ENCODE measurements around the gene TEAD2. TPM values are rescaled to one million over a fixed set of nuclear protein-coding genes. Genes with fewer than 3 reads are reported as not detected.

The TEAD2 gene
- total RNA-seq, 1 experiment from 2014 or later, result 121 TPM

DNA sequence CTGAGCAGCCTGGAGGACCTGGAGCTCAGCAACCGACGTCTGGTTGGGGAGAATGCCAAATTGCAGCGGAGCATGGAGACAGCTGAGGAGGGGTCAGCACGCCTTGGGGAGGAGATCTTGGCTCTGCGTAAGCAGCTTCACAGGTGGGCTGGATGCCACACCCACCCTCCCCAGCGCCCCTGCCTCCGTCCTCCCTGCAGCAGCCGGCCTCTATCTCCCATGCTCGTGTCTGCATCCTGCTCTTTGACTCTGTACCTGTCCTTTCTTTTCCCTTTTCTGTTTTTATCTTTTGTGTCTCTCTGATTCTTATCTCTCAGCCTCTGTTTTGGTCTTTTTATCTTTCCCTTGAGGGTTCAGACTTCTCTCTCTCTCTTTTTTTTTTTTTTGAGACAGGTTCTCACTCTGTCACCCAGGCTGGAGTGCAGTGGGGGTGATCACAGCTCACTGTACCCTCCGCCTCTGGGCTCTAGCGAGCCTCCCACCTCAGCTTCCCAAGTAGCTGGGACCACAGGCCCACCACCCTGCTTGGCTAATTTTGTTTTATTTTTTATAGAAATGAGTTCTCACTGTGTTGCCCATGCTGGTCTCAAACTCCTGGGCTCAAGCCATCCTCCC lies 35.9 kb upstream of the TEAD2 start:
- Histone ChIP-seq H3K9me3 (ENCODE audit: low read depth, low read length, poor library complexity, severe bottlenecking) (no peaks in the 10 kb centered on the region), H3K4me3 (ENCODE audit: low read depth, low read length, poor library complexity, severe bottlenecking) (no peak overlapping the region), H3K27me3 (replicated peaks; ENCODE audit: insufficient read depth, low read depth, low read length, poor library complexity) (no peaks in the 10 kb centered on the region), H3K4me1 (ENCODE audit: insufficient read depth, low read length, poor library complexity, severe bottlenecking) (peaks cover under 1% of the 10 kb centered on the region), H3K27ac (ENCODE audit: low read depth, low read length, poor library complexity, severe bottlenecking) (no peak overlapping the region), H3K36me3 (ENCODE audit: insufficient read depth, low read length, poor library complexity, severe bottlenecking) (no peaks in the 10 kb centered on the region)
- no TSS peak for BruUV-seq (replicated peaks)
- no peak for TF ChIP-seq EZH2 (IDR thresholded peaks at IDR 0.05; ENCODE audit: borderline replicate concordance, low read depth, low read length, poor library complexity, severe bottlenecking)
- TF ChIP-seq, protein P1, sequence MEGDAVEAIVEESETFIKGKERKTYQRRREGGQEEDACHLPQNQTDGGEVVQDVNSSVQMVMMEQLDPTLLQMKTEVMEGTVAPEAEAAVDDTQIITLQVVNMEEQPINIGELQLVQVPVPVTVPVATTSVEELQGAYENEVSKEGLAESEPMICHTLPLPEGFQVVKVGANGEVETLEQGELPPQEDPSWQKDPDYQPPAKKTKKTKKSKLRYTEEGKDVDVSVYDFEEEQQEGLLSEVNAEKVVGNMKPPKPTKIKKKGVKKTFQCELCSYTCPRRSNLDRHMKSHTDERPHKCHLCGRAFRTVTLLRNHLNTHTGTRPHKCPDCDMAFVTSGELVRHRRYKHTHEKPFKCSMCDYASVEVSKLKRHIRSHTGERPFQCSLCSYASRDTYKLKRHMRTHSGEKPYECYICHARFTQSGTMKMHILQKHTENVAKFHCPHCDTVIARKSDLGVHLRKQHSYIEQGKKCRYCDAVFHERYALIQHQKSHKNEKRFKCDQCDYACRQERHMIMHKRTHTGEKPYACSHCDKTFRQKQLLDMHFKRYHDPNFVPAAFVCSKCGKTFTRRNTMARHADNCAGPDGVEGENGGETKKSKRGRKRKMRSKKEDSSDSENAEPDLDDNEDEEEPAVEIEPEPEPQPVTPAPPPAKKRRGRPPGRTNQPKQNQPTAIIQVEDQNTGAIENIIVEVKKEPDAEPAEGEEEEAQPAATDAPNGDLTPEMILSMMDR (conservative IDR thresholded peaks at IDR 0.05; ENCODE audit: low read depth, low read length), result no peak
- DNase-seq (ENCODE audit: low spot score), result no peak
- CTCF ChIA-PET, result no interaction called here
- POLR2A ChIA-PET (ENCODE audit: low non-redundant PET), result no interaction called here
- intact Hi-C loops (cut with micrococcal nuclease; ENCODE audit: unreplicated experiment), result no loop called here

GRCh38 chr19:49396738-49397505 lies 34.7 kb upstream of the TEAD2 start:
- ChIA-PET POLR2A (ENCODE audit: low non-redundant PET) (no interaction called here), CTCF (no interaction called here)
- Histone ChIP-seq H3K4me3 (ENCODE audit: low read depth, low read length, poor library complexity, severe bottlenecking) (no peak overlapping the region), H3K36me3 (ENCODE audit: insufficient read depth, low read length, poor library complexity, severe bottlenecking) (no peaks in the 10 kb centered on the region), H3K27me3 (replicated peaks; ENCODE audit: insufficient read depth, low read depth, low read length, poor library complexity) (no peaks in the 10 kb centered on the region), H3K27ac (ENCODE audit: low read depth, low read length, poor library complexity, severe bottlenecking) (no peak overlapping the region), H3K9me3 (ENCODE audit: low read depth, low read length, poor library complexity, severe bottlenecking) (no peaks in the 10 kb centered on the region), H3K4me1 (ENCODE audit: insufficient read depth, low read length, poor library complexity, severe bottlenecking) (no peaks in the 10 kb centered on the region)
- no peak for TF ChIP-seq EZH2 (IDR thresholded peaks at IDR 0.05; ENCODE audit: borderline replicate concordance, low read depth, low read length, poor library complexity, severe bottlenecking)
- TF ChIP-seq, protein P1 (conservative IDR thresholded peaks at IDR 0.05; ENCODE audit: low read depth, low read length), result no peak
- no peak for DNase-seq (ENCODE audit: low spot score)
- intact Hi-C loops (cut with micrococcal nuclease; ENCODE audit: unreplicated experiment), result no loop called here
- no TSS peak for BruUV-seq (replicated peaks)

DNA sequence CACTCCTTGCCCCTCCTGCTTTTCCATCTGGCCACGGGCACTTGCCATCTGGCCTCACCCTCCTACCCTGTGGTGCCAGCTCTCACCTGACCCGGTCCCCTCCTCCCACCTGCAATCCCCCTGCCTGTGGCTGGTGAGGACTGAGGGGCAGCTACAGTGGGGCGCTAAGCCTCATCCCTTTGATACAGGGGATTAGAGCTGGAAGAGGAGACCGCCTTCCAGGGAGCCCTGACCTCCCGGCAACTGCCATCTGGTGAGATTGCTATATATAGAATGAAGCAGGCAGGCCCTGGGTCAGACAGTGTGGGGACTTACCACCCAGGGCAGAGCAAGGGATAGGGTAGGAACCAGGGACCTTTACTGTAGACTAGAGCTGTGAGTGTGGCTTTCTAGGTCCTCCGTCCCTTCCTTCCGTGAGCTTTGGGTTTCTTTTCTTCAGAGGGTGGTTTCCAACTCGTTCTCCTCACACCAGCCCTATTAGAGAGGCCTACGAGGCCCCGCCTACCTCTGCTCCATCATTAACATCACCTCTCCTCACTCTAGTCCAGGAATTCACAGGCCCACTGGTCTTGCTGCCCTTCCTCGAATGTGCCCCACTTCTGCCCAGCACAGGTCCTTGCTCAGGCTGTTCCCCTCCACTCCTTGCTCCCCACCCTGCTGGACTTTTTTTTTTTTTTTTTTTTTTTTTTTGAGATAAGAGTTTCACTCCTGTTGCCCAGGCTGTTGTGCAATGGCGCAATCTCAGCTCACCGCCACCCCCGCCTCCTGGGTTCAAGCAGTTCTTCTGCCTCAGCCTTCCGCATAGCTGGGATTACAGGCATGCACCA lies 33.6 kb upstream of the TEAD2 start:
- no peak overlapping the region for H3K4me3 ChIP-seq (ENCODE audit: low read depth, low read length, poor library complexity, severe bottlenecking)
- no peaks in the 10 kb centered on the region for H3K4me1 ChIP-seq (ENCODE audit: insufficient read depth, low read length, poor library complexity, severe bottlenecking)
- no peaks in the 10 kb centered on the region for H3K27me3 ChIP-seq (replicated peaks; ENCODE audit: insufficient read depth, low read depth, low read length, poor library complexity)
- ChIA-PET POLR2A (ENCODE audit: low non-redundant PET) (no interaction called here), CTCF (no interaction called here)
- H3K9me3 ChIP-seq (ENCODE audit: low read depth, low read length, poor library complexity, severe bottlenecking), result no peaks in the 10 kb centered on the region
- H3K27ac ChIP-seq (ENCODE audit: low read depth, low read length, poor library complexity, severe bottlenecking), result no peak overlapping the region
- no TSS peak for BruUV-seq (replicated peaks)
- TF ChIP-seq EZH2 (IDR thresholded peaks at IDR 0.05; ENCODE audit: borderline replicate concordance, low read depth, low read length, poor library complexity, severe bottlenecking), result no peak
- TF ChIP-seq, protein P1 (conservative IDR thresholded peaks at IDR 0.05; ENCODE audit: low read depth, low read length), result no peak
- DNase-seq (ENCODE audit: low spot score), result no peak
- H3K36me3 ChIP-seq (ENCODE audit: insufficient read depth, low read length, poor library complexity, severe bottlenecking), result no peaks in the 10 kb centered on the region
- intact Hi-C loops (cut with micrococcal nuclease; ENCODE audit: unreplicated experiment), result no loop called here
